ENCODE data around the gene IL10.
"Not testable (repeated sequence)": the region's sequence is repeated elsewhere in the genome, so short reads cannot be mapped to it uniquely, and the experiment has no call there.

IL10 gene

DNA sequence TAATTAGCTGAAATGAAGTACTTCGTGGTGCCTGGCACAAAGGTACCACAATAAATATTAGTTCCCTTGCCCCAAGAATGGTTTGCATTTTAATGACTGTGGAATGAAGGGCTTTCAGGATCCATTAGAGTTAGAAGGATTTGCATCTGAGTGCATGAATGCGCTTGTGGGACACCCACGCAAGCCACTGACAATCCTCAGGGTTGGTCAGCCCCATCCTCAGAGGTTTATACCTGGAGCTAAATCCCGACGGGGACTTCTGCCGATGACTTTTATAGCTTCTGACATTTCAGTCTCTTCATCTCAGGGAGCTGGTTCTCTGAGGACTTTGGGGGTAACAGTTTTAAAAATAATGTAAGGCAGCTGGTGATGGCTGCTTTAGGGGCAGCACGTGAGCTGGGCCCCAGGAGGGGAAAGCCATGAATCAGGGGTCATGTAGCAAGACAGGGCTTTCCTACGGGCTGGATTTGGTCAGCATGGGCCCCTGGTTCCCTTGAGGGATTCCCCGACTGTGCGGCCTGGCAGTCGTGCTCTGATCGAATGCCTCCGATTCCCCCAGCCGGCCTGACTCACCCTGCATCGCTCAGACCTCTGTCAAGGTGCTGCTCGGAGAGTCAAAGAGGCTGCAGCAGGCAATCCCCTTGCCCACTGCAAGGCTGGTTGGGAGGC, 20.8 kb upstream of the IL10 start:
- DNase-seq: no peak

DNA sequence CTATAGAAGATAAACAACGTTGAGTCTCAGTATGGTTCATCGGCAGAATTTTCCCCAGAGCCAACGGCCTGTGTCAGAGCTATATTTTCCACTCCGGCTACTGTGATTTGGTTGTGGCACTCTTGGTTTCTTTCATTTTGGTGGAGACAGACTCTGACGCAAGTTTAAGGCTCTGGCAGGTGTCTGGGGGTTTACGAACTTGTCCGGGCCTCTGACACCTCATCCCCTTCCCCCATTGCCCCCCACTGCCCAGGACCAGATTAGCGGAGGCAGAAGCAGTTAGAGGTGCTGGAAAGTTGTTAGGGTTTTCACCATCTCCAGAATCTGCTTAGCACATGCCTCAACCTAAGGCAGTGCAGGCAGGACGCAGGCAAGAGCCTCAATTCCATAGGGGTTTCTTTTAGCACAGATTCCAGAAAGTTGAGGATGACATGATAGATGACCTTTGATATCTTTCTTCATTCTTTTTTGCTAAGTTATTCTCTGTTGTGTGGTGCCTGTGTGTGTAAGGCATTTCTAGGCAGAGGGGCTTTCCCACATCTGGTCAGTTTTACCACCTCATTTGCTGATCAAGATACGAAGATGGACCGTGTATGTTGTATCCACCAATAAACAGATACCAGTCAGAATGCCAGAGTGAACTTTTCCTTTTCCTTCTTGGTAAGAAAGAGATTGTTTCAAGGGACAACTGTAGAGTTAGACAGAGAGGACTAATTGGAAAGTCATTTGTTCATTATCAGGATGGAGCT, 18.4 kb upstream of the IL10 start:
- no peak for DNase-seq

DNA sequence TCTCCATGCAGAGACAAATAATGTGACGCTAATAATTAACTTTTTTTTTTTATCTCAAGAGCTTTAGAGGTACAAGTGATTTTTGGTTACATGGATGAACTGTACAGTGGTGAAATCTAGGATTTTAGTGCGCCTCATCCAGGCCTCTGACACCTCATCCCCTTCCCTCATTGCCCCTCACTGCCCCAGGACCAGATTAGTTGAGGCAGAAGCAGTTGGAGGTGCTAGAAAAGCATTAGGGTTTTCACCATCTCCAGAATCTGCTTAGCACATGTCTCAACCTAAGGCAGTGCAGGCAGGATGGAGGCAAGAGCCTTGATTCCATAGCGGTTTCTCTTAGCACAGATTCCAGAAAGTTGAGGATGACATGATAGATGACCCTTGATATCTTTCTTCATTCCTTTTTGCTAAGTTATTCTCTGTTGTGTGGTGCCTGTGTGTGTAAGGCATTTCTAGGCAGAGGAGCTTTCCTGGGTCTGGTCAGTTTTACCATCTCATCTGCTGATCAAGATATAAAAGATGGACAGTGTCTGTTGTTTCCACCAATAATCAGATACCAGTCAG, 16.3 kb upstream of the IL10 start:
- DNase-seq: no peak

DNA sequence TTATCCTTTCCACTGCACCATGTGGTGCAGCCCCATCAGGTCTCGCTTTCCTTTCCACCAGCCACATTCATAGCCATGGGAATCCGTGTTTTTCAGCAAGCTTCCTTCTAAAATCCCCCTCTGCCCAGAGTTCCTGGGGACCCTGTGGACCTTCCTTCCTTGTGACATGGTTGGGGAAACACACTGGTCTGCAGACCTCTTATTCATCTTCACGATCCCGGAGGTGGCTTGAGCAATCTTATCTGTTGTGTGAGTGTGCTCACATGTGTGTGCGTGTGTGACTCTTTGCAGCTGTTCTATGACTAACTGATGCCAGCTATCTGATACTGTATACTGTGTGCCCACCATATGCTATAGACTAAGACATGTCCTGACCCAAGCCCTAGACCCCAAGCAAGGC, 15.6 kb upstream of the IL10 start:
- DNase-seq: no peak

DNA sequence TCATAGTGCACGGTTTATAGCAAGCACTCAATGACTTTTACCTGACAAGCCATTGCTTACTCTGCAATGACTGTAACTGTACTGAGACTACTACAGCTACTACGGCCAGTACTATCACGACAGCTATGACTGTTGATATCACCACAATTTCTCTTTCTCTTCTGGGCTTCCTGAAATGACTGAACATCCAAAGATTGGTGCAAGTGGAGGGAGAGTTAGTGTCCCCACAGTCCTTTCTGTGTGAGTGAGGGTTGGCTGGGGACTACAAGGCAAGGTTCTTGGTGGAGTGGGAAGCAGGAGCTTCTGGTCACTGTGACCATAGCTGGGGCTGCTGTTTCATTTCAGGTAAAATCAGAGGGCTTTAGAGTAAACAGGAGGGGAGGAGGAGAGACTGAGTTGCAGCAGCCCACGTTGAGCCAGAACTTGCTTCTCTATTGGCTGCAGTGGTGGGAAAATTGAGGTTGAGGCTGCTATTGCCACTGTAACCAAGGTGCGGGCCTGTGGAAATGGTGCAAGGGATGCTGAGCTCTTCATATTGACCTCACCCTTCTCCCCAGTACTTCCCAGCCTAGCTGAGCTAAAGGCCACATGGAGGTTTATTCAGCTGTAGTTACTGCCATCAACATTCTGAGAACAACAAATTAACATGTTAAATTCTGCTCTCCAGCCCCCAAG, 14.1 kb upstream of the IL10 start:
- DNase-seq: no peak

DNA sequence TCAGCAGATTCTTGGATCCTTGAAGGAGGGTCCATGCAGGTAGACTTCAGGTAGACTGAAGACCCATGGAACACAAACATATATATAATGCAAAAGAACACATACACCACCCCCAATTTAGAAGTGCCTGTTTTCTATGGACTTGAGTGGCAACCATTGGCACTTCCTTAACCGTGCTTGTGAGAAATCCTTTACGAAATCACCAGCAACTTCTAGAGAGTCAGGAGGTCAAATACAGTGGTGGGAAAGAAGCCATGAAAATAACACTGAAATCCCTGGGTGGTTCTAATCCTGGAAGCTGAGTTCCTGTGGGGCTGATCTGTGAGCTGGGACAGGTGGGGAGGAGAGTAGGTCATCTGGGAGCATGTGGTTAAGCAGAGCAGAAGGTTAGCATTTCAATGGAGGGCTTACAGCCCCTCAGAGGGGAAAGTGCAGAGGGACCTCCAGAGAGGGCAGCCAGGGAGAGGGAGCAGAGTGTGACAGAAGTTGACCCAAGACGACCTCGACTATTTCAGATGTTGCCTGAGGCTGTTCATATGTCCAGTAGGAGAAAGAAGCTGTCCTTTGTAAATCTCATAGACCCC, 13.0 kb upstream of the IL10 start:
- DNase-seq: no peak

DNA sequence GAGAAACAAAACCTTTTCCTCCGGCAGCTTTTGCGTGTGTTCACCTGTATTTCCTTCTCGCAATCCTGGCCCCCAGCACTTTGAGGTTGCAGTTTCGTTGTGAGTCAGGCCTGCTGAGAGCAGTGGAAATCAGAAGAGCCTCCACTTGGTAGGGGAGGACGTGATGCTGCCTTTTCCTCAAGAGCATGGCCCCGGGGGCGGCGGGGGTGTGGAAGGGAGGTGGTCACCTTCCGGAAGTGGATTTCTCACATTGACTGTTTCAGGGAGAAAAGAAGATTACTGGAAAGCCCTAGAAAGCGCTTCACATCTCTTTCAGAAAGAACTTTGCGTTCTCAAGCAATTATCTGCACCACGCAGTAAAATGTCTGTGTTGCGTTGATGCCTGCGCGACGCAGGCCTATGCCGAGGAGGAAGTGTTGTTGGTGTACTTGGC, 12.2 kb upstream of the IL10 start:
- DNase-seq: no peak

DNA sequence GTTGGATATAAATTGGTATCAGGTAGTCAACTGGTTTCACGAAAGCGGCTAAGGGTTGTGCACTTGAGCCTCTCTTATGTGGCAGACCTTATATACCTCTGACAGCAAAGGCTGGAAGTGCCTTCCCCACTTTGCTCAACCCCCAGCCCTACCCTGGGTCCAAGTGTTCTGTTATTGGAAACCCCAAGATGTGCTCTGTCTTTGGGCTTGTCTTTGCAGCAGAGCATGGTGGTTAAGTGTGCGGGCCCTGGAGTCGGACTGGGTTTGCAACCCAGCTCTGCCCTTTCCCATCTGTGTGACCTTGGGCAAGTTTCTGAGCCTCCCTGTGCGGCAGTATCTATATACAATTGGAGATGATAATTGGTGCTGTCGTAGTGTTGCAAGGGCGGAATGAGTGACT, 11.2 kb upstream of the IL10 start:
- no peak for DNase-seq

DNA sequence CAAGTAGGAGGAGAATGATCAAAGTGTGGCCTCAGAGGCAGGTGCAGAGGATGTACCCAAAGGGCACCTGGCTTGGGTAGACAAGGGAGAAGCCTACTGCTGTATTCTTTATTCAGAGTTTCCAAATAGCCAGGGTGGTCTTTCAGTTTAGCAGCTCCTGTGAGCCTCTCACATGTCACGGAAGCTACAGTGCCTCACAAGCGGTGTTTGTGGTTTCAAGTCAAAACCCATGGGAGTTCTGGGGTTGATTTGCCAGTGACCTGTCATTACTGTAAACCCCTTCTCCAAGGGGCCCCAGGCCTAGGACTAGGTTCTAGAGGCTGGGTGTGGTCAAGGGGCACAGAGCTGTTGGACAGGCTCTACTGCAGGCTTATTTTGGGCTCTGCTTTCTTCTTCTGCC, 10.2 kb upstream of the IL10 start:
- no peak for DNase-seq

DNA sequence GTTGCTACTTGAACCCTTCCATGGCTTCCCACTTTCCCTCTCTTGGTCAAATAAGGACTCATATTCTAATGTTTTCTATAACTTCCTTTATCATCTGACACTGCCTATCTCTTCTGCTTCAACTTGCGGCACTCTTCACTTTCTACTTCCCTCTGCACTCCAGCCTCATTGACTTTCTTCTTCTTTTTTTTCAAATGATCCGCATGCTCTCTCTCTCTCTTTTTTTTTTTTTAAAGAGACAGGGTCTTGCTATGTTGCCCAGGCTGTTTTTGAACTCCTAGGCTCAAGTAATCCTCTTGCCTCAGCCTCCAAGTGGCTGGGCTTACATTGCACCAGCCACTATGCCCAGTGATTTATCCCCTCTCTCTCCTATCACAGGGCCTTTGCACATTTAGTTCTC, 7.3 kb upstream of the IL10 start:
- no peak for DNase-seq

DNA sequence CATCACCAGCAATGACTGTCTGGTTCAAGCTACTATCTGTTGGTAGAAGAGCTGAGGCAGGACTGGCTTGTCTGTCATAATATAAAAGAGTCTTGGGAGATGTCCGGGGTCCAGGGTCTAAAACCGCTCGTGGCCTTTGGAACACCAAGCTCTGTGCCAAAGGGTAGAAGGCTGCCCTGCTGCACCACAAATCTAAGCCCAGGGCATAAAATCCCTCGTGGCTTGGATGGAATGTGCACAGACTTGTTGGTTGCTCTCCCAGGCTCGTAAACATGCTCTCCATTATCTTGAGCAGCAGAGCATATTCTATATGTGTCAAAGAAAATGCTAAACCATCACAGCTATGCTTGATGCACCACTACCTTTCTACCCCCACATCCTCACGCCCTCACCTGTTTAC, 6.6 kb upstream of the IL10 start:
- not testable (repeated sequence) for DNase-seq

DNA sequence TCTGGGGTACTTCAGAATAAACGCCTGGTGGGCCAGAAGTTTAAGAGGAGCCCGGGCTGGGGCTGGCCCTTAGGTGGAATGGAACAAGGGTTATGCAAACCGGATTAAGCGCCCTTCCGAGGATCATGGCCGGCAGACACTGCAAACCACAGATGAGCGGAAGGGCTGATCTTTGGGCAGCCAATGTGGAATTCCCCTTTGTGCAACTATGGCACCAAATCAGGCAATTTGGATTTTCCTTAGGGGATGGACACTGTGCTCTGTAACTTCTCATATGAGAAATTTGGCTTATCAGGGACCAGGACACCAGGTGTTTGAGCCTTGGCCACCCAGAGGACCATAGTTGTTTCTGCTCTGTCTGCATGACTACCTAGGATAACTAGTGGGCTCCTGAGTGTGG, 5.7 kb upstream of the IL10 start:
- DNase-seq: no peak

DNA sequence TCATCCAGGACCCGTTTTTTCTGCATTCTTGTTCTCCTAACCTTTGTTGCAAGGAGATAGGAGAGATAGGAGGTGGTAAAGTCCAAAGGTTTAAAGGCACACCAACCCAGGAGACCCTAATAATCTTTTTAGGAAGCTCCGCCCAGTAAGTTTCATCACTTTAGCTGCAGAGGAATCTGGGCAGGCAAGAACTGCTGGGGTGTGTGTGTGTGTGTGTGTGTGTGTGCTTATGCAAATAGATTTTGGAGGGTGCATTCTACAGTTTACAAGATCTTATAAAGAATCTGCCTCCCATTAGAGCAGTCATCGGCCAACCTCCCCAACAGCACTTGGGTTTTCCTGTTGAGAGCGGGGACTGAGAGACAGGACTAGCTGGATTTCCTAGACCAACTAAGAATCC, 3.9 kb upstream of the IL10 start:
- DNase-seq: no peak

DNA sequence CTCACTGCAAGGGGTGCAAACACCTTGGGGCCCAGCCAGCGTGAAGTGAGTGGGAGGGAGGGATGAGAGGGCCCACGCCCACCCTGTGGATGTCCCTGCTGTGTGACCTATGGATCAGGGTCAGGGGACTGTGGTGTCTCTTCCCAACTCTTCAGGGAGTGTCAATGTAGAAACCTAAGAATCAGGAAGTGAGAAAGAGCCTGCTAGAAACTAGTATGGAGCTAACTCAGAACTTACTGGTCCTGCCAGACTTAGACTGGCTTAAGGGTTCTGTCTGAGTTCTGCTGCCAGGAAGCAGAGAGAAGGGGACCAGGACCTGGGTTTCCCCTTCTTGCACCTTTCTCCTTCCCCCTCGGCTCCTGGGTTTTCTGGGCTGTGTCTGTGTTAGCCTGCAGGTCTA, 1.8 kb upstream of the IL10 start:
- no peak for DNase-seq

DNA sequence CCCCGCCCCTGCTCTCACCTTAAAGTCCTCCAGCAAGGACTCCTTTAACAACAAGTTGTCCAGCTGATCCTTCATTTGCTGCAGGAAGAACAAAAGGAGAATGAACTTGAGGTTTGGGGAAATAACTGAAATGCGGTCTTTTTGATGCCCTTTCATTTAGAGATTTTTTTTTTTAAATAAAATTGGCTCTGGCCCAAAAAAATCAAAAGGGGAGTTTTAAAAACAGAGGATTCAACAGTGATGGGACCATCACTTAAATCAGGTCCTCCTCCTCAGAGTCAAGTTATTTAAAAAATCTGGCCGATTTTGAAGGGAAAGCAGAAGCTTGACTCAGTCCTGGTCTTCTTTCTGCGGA, 979 bp downstream of the IL10 start:
- DNase-seq: no peak

DNA sequence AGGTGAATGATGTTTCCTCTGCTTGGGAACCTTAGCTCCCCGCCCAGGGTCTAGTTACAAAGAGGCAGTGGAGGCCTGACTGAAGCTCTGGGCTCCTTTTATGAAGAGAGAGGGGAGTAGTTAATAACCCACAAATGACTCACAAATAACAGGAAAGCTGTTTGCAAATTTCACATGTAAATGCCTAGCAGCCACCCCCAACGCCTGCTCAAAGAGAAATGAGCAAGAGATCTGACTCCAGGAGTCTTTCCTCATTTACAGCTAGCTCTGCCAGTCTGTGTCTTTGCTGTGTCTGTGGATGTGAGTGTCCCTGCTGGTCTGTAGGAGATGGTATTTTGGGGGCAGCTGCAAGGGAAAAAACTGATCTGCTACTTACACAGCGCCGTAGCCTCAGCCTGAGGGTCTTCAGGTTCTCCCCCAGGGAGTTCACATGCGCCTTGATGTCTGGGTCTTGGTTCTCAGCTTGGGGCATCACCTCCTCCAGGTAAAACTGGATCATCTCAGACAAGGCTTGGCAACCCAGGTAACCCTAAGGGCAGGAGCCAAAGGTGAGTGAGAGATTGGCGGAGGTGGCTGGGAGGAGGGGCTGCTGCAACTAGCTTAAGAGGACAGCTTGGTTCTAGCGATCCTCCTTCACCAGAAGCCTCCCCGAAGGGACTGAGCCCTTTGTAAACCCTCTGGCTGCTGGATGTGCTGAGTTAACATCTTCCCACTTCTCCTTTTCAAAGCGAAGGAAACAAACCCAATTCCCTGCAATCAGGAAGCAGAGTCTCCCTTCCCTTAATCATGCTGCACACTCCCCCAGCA, 1.6 kb downstream of the IL10 start, which contains the start of gene IL19:
Gene IL19, plus strand, starts transcription at position 243 of the 807 bp plus-strand sequence. CDS start 65,890 bp downstream, outside the sequence.
- no peak for DNase-seq

DNA sequence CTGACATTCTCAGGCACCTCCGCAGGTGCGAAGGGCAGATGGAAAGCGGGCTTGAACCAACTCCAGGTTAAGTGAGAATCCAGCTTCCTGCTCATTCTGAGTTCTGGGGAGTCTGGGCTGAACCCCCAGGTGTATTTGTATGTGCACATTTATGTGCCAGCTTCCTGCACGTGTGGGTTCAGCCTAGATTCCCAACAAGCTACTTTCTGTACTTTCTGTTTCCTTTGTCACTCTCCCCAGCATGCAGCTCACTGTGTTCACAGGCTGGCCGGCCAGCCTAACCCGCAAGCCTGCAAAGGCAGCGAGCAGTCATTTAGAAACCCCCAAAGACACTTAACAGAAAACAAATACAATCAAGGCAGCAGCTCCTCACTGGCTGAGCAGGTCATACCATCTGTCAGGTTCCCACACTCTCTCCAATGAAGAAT, 3.0 kb downstream of the IL10 start:
- DNase-seq: no peak

DNA sequence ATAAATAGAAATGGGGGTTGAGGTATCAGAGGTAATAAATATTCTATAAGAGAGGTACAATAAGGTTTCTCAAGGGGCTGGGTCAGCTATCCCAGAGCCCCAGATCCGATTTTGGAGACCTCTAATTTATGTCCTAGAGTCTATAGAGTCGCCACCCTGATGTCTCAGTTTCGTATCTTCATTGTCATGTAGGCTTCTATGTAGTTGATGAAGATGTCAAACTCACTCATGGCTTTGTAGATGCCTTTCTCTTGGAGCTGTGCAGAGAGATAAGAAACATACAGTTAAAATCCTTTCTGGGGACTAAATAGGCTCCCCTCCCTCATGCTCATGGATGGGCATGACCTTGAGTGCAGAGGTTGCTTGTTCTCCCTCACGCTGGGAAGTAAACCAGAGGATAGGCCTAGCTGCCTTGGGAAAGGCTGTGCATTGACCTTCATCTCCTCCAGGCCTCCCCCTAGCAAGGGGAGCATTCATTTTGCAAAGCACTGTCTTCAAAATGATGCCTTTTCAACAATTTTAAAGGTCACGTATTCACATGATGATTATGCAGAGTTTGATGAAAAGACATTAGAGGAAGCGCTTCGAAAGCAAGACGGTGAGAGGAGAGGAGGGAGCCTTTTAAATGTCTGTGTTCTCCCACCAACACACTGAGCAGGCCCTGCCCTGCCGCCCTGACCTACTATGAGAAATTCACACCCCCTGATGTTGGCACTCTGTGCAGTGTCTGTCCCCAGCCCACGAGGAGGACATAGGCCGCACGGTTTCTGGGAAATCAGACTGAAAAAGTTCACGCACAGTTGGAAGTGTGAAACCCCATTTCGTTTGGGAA, 3.6 kb downstream of the IL10 start:
- DNase-seq: no peak

DNA sequence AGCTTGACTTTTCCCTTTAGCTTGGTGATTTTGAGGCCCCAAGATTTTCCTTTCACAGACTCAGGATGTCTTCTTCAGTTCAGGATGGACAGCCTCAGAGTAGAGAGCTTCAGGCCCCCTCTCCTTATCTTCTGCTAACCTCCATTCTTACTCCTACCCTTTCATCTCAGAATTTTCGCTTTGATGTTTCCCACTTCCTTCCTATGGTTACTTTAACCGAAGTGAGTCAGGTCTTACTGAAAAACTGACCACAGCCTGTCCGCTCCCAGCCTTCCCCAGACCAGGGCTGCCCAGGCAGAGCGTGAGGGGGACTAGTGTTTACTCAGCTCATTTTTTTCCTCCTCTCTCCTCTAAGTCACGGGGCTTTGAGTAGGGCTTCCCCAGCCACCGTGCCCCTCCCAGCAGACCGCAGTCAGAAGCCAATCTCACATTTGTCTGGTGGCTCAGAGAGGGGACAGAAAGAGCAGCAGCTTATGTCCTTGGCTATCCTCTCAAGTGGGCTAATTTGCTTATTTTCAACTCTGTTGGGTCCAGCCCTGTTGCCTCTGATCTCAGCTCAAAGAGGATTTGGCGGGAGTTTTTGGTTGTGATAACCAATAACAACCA, 5.9 kb downstream of the IL10 start:
- DNase-seq: no peak

DNA sequence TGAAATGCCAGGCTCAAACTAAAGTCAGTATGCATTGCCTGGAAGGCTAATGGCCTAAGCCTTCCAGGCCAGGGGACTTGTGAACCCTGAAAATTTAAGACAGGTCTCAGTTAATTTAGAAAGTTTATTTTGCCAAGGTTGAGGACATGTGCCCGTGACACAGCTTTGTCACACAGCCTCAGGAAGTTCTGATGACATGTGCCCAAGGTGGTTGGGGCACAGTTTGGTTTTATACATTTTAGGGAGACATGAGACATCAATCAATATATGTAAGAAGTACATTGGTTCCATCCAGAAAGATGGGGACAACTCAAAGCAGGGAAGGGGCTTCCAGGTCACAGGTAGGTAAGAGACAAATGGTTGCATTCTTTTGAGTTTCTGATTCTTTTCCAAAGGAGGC, 6.5 kb downstream of the IL10 start:
- not testable (repeated sequence) for DNase-seq

DNA sequence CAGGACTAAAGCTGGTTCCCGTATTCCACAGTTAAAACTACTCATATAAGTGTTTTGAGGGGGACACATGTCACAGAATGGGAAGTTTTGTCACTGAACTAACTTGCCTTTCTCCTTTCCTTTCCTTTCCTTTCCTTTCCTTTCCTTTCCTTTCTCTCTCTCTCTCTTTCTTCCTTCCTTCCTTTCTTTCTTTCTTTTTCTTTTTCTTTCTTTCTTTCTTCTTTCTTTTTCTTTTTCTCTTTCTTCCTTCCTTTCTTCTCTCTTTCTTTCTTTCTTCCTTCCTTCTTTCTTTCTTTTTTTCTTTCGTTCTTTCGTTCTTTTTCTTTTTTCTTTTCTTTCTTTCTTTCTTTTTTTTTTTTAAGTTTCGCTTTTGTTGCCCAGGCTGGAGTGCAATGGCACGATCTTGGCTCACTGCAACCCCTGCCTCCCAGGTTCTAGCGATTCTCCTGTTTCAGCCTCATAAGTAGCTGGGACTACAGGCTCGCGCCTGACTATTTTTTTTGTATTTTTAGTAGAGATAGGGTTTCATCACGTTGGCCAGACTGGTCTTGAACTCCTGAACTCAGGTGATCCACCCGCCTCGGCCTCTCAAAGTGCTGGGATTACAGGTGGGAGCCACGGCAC, 9.4 kb downstream of the IL10 start:
- DNase-seq: not testable (repeated sequence)

All from DMS79 treated with DMSO at 0.1 percent for 48 hours (cell line).